ENCODE results near the gene SCUBE1. TPM values are rescaled to one million over a fixed set of nuclear protein-coding genes. Genes with fewer than 3 reads are reported as not detected.

SCUBE1 gene
- total RNA-seq, 3 donors from 2014 or later = 0.48 to 0.98 (median 0.88) TPM

- no peaks in the 10 kb centered on the region for H3K27me3 ChIP-seq
- no peak overlapping the region for H3K27ac ChIP-seq
- no peaks in the 10 kb centered on the region for H3K36me3 ChIP-seq
- no peaks in the 10 kb centered on the region for H3K4me1 ChIP-seq
- no peaks in the 10 kb centered on the region for H3K9me3 ChIP-seq
- TF ChIP-seq POLR2A (IDR thresholded peaks at IDR 0.05) = no peak
- no peak for DNase-seq (ENCODE audit: low spot score in 2 of 2)
- no peak overlapping the region for H3K4me3 ChIP-seq
- intact Hi-C loops (cut with DNase I; ENCODE audit: low total_unique reads) = no loop called here
Measured at GRCh38 chr22:43216738-43217137, 126.4 kb downstream of the SCUBE1 start.

GRCh38 chr22:43213962-43214361 is 129.2 kb downstream of the SCUBE1 start:
- DNase-seq (ENCODE audit: low spot score in 2 of 2) = no peak
- no peaks in the 10 kb centered on the region for H3K36me3 ChIP-seq
- H3K27ac ChIP-seq = no peak overlapping the region
- no peaks in the 10 kb centered on the region for H3K9me3 ChIP-seq
- H3K4me1 ChIP-seq = no peaks in the 10 kb centered on the region
- intact Hi-C loops (cut with DNase I; ENCODE audit: low total_unique reads) = no loop called here
- H3K4me3 ChIP-seq = no peak overlapping the region
- TF ChIP-seq POLR2A (IDR thresholded peaks at IDR 0.05) (no peak), POLR2AphosphoS5 (IDR thresholded peaks at IDR 0.05) (no peak), CTCF (IDR thresholded peaks at IDR 0.05) (no peak)
- no peaks in the 10 kb centered on the region for H3K27me3 ChIP-seq

- TF ChIP-seq POLR2AphosphoS5 (IDR thresholded peaks at IDR 0.05) = no peak
- intact Hi-C loops (cut with DNase I; ENCODE audit: low total_unique reads) = no loop called here
- H3K4me1 ChIP-seq = no peaks in the 10 kb centered on the region
- H3K9me3 ChIP-seq = no peaks in the 10 kb centered on the region
- no peak overlapping the region for H3K27ac ChIP-seq
- H3K36me3 ChIP-seq = no peaks in the 10 kb centered on the region
- DNase-seq (ENCODE audit: low spot score in 2 of 2) = no peak
- no peaks in the 10 kb centered on the region for H3K27me3 ChIP-seq
- no peak overlapping the region for H3K4me3 ChIP-seq
Measured at GRCh38 chr22:43213051-43213450, 130.1 kb downstream of the SCUBE1 start.

GRCh38 chr22:43212434-43212952 is 130.7 kb downstream of the SCUBE1 start:
- Histone ChIP-seq H3K27ac (no peak overlapping the region), H3K27me3 (no peaks in the 10 kb centered on the region), H3K9me3 (no peaks in the 10 kb centered on the region), H3K36me3 (no peaks in the 10 kb centered on the region), H3K4me3 (no peak overlapping the region), H3K4me1 (no peaks in the 10 kb centered on the region)
- no peak for DNase-seq (ENCODE audit: low spot score in 2 of 2)
- intact Hi-C loops (cut with DNase I; ENCODE audit: low total_unique reads) = no loop called here
- TF ChIP-seq CTCF (IDR thresholded peaks at IDR 0.05) (no peak), POLR2AphosphoS5 (IDR thresholded peaks at IDR 0.05) (no peak), POLR2A (IDR thresholded peaks at IDR 0.05) (no peak)

- Histone ChIP-seq H3K4me3 (no peak overlapping the region), H3K36me3 (no peaks in the 10 kb centered on the region), H3K9me3 (no peaks in the 10 kb centered on the region), H3K27ac (no peak overlapping the region), H3K27me3 (no peaks in the 10 kb centered on the region), H3K4me1 (no peaks in the 10 kb centered on the region)
- intact Hi-C loops (cut with DNase I; ENCODE audit: low total_unique reads) = no loop called here
- DNase-seq (ENCODE audit: low spot score in 2 of 2) = no peak
- no peak for TF ChIP-seq CTCF (IDR thresholded peaks at IDR 0.05)
- no peak for TF ChIP-seq POLR2AphosphoS5 (IDR thresholded peaks at IDR 0.05)
- TF ChIP-seq POLR2A (IDR thresholded peaks at IDR 0.05) = no peak
Measured at GRCh38 chr22:43211941-43212433, 131.2 kb downstream of the SCUBE1 start.

GRCh38 chr22:43210631-43211515 is 132.3 kb downstream of the SCUBE1 start:
- no peak for DNase-seq (ENCODE audit: low spot score in 2 of 2)
- Histone ChIP-seq H3K27me3 (no peaks in the 10 kb centered on the region), H3K4me3 (no peak overlapping the region), H3K36me3 (no peaks in the 10 kb centered on the region), H3K4me1 (no peaks in the 10 kb centered on the region), H3K9me3 (no peaks in the 10 kb centered on the region), H3K27ac (no peak overlapping the region)
- intact Hi-C loops (cut with DNase I; ENCODE audit: low total_unique reads) = no loop called here
- TF ChIP-seq CTCF (IDR thresholded peaks at IDR 0.05) (no peak), POLR2A (IDR thresholded peaks at IDR 0.05) (no peak), POLR2AphosphoS5 (IDR thresholded peaks at IDR 0.05) (no peak)
